Body of pancreas (tissue), 4 donors: ENCODE results near the gene LGR4. TPM values are rescaled to one million over a fixed set of nuclear protein-coding genes. Genes with fewer than 3 reads are reported as not detected.

Experiments used
- ATAC-seq: fragments of 150-250 bp; one replicate; pipeline ENCODE4 v1.9.1; 2016
- DNase-seq, 4 donors: peaks; one replicate each; pipeline ENCODE4 v3.0.0-alpha.2; 2019
- H3K27ac ChIP-seq, 4 donors: fragments of 200-600 bp; sonication (generic); 1 replicate in 3 of 4; 2 replicates in 1 of 4; pipeline versions ENCODE4 v1.5.1 to v1.6.1; 2016 to 2019; ENCODE audit warnings: mild to moderate bottlenecking in 1 of 4, mixed read lengths in 1 of 4, moderate library complexity in 1 of 4
- H3K27me3 ChIP-seq, 2 donors: fragments of 200-600 bp; sonication (generic); one replicate each; pipeline ENCODE4 v1.6.0; 2016; ENCODE audit warnings: mild to moderate bottlenecking in 1 of 2
- H3K36me3 ChIP-seq, 2 donors: fragments of 200-600 bp; sonication (generic); replicated peaks in 1 of 2; 2 replicates each; pipeline ENCODE4 v1.5.1; 2016; ENCODE audit warnings: low read depth in 2 of 2; ENCODE audit not compliant: insufficient read depth in 1 of 2
- H3K4me1 ChIP-seq: fragments of 200-600 bp; sonication (generic); one replicate; pipeline ENCODE4 v1.6.0; 2016
- H3K4me3 ChIP-seq, 2 donors: fragments of 200-600 bp; sonication (generic); 1 replicate in 1 of 2; 2 replicates in 1 of 2; pipeline ENCODE4 v1.5.1; 2016 to 2019
- H3K9me3 ChIP-seq, 3 donors: fragments of 200-600 bp; sonication (generic); 1 replicate in 2 of 3; 2 replicates in 1 of 3; pipeline ENCODE4 v1.5.1; 2016
- POLR2A ChIP-seq, 3 donors: fragments of 450-650 bp; IDR thresholded peaks; one replicate each; pipeline ENCODE4 v1.6.1; 2016; ENCODE audit warnings: antibody characterized with exemption in 3 of 3, mild to moderate bottlenecking in 2 of 3
- WGBS, 2 donors: methylation state at CpG; one replicate each; pipeline ENCODE4 v1.1.5; 2017; 5-methylcytosine and 5-hydroxymethylcytosine counted together
- intact Hi-C: fragments of 100-400 bp; cut with DNase I; formaldehyde crosslinking; loops from one replicate; pipeline ENCODE4 v1.15.1; 2023
- total RNA-seq, 2 donors: library from RNA; depleted of rRNA; stranded (reverse); fragments of >200 nt; gene quantifications; one replicate each; pipeline ENCODE4 v1.1.0, GENCODE V29; 2016
- TF ChIP-seq, protein P1 (sequence below), 7 experiments: fragments of 450-650 bp in 4 of 7; fragments of 200-600 bp in 3 of 7; sonication (generic) in 3 of 7; IDR thresholded peaks; one replicate each; pipeline ENCODE4 v1.5.1; 2016 to 2019; ENCODE audit warnings: antibody characterized with exemption in 7 of 7

LGR4 gene
- total RNA-seq, 2 donors from 2014 or later, result 120 to 145 TPM

DNA sequence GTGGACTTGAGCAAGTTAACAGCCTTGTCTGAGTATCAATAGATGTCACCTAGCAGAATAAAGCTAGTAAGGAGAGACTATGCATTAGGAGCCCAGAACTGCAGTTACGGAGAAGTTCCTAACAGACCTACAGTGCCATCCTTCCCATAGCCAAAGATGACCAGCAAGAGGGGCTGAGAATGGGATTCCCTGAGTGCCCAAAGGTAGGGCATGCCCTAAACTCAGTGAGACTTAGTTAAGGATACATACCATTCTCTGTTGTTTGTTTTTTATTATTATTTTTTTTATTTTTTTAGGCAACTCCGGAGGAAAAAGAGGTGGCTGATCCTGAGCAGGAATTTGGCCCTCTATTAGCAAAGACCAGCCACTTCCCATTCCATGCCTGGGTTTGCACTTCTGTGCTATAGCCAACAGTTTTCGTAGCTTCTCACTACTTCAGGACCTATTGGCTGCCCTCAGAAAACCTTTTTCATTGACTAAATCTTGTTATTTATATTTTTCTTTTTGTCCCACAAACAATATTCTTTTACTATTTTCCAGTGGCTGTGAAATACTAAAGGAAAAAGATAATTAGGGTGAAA lies 76.2 kb downstream of the LGR4 start:
- Histone ChIP-seq H3K27me3 (no peaks in the 10 kb centered on the region), H3K9me3 (no peaks in the 10 kb centered on the region), H3K27ac (peak overlapping the region; percentile 33 to 90 (median 73)), H3K4me1 (peaks cover 80% of the 10 kb centered on the region), H3K36me3 (no peaks in the 10 kb centered on the region), H3K4me3 (no peak overlapping the region)
- intact Hi-C loops, result no loop called here
- TF ChIP-seq, protein P1, sequence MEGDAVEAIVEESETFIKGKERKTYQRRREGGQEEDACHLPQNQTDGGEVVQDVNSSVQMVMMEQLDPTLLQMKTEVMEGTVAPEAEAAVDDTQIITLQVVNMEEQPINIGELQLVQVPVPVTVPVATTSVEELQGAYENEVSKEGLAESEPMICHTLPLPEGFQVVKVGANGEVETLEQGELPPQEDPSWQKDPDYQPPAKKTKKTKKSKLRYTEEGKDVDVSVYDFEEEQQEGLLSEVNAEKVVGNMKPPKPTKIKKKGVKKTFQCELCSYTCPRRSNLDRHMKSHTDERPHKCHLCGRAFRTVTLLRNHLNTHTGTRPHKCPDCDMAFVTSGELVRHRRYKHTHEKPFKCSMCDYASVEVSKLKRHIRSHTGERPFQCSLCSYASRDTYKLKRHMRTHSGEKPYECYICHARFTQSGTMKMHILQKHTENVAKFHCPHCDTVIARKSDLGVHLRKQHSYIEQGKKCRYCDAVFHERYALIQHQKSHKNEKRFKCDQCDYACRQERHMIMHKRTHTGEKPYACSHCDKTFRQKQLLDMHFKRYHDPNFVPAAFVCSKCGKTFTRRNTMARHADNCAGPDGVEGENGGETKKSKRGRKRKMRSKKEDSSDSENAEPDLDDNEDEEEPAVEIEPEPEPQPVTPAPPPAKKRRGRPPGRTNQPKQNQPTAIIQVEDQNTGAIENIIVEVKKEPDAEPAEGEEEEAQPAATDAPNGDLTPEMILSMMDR (IDR thresholded peaks at IDR 0.05), result no peak
- no peak for TF ChIP-seq POLR2A (IDR thresholded peaks at IDR 0.05)
- DNase-seq, result no peak
- no peak for ATAC-seq
- 30 to 40% methylated on average over 3 of the region's 3 CpGs for WGBS, 2 donors

DNA sequence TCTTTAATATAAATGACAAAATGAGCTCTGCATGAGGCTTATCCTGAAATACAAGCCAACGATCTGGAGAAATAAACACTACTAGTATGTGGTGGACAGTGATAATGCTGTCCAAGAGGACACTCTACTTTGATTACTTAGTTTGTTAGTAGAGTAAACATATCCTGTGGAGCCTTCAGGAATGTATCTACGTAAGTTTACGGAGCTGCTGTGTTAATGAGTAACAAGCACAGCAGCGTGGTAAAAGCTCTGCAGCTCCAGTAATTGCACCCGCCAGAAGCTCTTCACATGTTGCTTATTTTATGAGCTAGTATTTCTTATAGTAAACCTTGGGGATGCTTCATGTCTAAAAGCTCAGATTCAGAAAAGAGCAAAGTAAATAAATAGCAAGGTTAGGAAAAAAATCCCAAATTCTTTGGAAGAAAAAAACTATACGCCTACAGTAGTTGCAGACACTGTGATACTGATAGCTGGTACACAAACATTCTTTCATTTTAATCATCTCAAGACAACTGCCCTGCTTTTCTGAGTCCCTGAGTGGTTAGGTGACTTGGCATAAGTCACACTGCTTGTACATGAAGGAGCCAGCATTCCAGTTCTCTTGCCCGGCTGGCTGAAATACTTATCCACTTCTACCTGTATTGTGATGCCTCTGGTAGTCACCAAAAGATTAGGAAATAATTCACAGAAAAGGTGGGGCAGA lies 76.9 kb downstream of the LGR4 start:
- Histone ChIP-seq H3K9me3 (no peaks in the 10 kb centered on the region), H3K4me3 (no peak overlapping the region), H3K4me1 (peaks cover 83% of the 10 kb centered on the region), H3K27me3 (no peaks in the 10 kb centered on the region), H3K36me3 (no peaks in the 10 kb centered on the region), H3K27ac (peak overlapping the region; percentile 68 to 90 (median 73))
- intact Hi-C loops, result no loop called here
- DNase-seq (peak; percentile 41 to 75 (median 56)), ATAC-seq (peak; percentile 83)
- WGBS, 2 donors, result 6 to 16% methylated on average over 7 of the region's 7 CpGs
- TF ChIP-seq, protein P1 (IDR thresholded peaks at IDR 0.05), result no peak
- TF ChIP-seq POLR2A (IDR thresholded peaks at IDR 0.05), result no peak

DNA sequence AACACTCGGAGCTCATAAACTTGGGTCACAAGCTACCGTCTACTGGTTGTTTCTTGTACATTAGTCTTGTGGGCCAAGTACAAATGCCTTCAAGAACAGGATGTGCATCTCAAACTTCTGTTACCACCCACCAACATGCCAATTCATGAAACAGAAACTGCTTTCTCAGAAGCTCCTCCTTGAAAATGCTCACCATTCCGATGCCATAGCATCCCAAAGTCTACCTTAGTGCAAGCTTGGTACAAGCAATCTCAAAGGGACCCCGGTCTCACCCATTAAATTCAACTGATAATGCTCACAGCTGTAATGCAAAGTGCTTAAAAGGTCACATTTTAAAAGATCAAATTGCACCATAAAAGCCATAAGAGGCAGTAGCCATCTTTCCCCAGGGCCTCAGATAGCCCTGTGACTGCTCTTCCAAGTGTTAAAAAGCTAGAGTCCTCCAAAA lies 77.8 kb downstream of the LGR4 start:
- Histone ChIP-seq H3K9me3 (no peaks in the 10 kb centered on the region), H3K27me3 (no peaks in the 10 kb centered on the region), H3K4me3 (no peak overlapping the region), H3K27ac (peak overlapping the region; percentile 22 to 90 (median 73)), H3K4me1 (peaks cover 91% of the 10 kb centered on the region), H3K36me3 (no peaks in the 10 kb centered on the region)
- DNase-seq (no peak), ATAC-seq (no peak)
- 77 to 79% methylated on average over 4 of the region's 4 CpGs for WGBS, 2 donors
- TF ChIP-seq POLR2A (IDR thresholded peaks at IDR 0.05), result no peak
- TF ChIP-seq, protein P1 (IDR thresholded peaks at IDR 0.05), result no peak
- intact Hi-C loops, result no loop called here

DNA sequence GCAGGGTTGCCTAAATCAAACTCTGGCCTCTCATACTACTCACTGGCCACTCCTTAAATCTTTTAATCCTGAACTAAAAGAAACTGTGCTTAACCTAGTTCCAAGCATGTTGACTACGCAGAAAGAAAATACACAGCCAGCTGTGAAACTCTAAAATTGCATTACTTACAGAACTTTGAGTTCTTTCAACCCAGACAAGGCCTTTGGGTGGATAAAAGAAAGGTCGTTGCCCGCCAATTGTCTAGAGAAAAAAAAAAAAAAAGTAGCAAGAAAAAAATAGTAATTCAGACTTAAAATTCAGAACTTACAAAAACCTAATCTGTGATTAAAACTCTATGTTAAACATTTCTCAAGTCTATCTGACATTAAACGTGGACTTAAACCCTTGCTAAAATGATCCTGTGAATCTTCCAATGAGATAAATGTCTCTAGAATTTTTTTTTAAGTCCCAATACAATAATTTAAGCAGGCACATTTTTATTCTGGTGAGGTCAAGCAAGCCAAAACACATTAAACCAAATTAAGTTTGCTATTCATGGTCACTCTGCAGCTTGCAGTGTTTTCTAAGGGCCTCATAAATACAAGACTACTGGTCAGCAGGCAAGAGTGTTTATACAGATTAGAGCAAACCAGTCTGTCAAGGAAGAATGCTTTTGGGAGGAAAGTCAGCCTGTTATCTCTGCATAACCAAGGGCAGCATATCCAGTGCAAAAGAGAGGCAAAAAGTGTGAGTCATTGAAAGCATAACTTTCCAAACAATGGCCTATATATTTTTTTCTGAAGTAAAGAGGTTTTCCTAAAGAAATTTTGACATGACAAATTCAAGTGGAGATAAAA lies 80.1 kb downstream of the LGR4 start:
- no peak overlapping the region for H3K4me3 ChIP-seq
- H3K27ac ChIP-seq, result peak overlapping the region in 3 of 4 donors; percentile 18 to 90 (median 53)
- intact Hi-C loops, result no loop called here
- no peaks in the 10 kb centered on the region for H3K9me3 ChIP-seq
- TF ChIP-seq, protein P1 (IDR thresholded peaks at IDR 0.05), result no peak
- TF ChIP-seq POLR2A (IDR thresholded peaks at IDR 0.05), result no peak
- no peak for DNase-seq
- 44 to 55% methylated on average over 4 of the region's 4 CpGs for WGBS, 2 donors
- H3K4me1 ChIP-seq, result peaks cover 87% of the 10 kb centered on the region
- H3K36me3 ChIP-seq, result no peaks in the 10 kb centered on the region
- no peak for ATAC-seq
- H3K27me3 ChIP-seq, result no peaks in the 10 kb centered on the region
